ENCODE results near the gene APC2.

Gene APC2

GRCh38 chr19:1482361-1483130 is 32.6 kb downstream of the APC2 start:
- no peak for DNase-seq

GRCh38 chr19:1483131-1483978 is 33.4 kb downstream of the APC2 start:
- DNase-seq, result no peak

- no peak for DNase-seq
These were observed 34.1 kb downstream of the APC2 start for GRCh38 chr19:1483979-1484428.

DNA sequence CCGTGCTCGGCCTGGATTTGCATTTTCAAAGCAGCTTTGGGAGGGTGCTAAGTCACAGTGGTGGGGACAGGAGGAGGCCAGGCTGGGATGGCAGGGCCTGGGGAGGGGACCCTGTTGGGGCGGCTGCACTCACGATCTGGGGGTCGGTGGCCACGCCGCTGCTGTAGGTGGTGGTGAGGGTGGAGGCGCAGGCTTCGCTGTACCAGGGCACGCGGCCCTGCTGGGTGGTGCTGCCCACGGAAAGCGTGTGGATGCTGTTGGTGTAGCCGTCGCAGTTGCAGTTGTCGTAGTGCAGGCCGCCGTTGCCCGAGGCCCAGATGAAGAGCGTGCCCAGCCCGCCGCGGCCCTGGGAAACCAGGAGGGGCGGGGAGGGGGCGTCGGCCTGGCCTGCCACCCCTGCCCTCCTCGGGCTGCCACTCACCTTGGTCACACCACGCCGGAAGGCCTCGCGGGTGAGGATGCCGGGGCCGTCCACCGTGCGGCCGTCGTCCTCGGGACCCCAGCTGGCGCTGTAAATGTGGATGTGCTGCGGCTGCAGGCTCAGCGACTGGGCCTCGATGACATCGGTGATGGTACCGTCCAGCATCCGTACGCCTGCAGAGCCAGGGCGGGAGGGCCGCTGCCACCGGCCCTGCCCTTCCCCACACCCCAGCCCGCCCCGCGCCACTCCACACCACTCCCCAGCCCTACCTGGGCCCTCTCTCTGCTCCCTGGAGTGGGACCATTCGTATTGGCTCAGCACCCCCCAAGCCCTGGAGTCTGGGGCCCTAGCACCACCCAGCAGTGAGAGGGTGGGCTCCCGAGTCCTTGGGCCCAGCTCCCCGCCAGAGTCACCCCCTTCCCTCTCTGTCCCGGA is 37.0 kb downstream of the APC2 start:
- DNase-seq, result no peak

- no peak for DNase-seq
These were observed 37.8 kb downstream of the APC2 start for GRCh38 chr19:1487576-1488281.

- no peak for DNase-seq
These were observed 38.3 kb downstream of the APC2 start for GRCh38 chr19:1488282-1488601.

DNA sequence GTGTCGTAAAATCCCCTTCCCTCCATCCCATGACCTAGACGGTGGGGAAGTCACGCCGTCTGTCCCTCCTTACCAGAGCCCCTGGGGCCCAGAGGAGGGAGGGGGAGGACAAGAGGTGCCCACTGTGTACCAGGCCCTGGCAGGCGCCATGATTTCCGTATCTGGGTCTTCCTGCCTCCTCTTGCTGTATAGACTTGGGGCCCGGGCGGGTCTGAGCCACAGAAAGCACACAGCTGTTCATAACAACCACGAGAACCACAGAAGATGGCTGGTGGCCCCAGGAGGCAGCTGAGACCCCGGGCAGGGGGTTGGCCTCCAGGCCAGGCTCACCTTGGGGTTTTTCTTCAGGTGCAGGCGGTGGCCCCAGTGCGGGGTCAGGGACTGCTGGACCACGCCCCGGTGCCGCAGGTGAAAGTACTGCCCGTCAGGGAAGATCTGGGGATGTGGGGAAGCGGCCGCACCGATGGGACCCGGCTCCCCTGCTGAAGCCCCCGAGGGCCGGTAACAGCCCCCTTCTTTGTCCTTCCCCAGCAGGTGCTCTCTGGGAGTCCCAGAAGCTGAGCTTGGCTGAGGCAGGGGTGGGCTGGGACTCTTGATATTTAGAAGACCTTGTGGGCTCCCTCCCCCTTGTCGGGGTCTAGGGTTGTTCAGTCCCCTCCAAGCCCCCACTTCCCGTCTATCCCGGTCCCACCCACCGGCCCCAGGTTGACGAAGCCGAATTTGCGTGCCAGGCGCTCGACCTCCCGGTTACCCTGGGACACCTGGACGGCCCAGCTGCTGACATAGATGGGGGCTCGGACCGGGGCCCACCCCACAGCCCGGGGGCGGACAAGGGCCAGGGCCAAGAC is 39.8 kb downstream of the APC2 start:
- DNase-seq, result no peak

DNA sequence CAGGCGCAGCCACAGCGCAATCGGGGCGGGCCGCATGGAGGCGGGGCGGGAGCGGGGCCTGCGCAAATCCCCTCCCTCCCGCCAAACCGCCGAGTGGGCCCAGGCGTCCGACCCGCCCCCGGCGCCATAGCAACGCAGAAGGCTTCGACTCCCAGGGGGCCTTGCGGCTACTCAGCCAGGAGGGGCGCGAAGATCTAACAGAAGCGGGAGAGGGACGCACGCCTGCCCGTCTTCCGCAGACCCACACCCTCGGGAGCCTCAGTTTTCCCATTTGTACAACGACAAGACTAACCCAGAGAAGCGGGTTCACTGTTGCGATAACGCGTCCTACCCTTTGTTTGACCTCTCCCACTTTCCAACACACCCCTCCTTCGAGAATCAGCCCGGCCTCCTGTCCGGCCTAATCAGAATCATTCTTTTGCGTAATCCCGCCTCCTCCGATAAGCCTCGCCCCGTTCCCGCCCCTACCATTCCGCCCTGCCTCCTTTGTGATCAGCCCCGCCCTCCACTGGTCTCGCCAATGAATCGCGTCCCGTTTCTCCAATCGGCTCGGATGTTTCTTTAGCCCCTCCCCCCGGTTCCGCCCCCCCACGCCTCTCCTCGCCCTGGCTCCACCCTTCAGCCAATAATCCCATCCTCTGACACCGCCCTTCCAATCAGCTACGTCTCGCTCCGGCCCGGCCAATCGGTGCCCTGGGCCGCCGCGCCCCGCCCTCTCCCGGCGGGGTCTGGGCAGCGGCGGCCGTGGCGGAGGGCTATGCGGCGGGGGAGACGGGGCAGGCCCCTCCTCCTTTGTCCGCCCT is 40.6 kb downstream of the APC2 start, which contains the start of gene PCSK4:
TSS of gene PCSK4 (minus strand) at position 40 of the 803 bp plus-strand sequence. CDS start at position 36, 4 bp downstream.
- DNase-seq, result peak; percentile 95

DNA sequence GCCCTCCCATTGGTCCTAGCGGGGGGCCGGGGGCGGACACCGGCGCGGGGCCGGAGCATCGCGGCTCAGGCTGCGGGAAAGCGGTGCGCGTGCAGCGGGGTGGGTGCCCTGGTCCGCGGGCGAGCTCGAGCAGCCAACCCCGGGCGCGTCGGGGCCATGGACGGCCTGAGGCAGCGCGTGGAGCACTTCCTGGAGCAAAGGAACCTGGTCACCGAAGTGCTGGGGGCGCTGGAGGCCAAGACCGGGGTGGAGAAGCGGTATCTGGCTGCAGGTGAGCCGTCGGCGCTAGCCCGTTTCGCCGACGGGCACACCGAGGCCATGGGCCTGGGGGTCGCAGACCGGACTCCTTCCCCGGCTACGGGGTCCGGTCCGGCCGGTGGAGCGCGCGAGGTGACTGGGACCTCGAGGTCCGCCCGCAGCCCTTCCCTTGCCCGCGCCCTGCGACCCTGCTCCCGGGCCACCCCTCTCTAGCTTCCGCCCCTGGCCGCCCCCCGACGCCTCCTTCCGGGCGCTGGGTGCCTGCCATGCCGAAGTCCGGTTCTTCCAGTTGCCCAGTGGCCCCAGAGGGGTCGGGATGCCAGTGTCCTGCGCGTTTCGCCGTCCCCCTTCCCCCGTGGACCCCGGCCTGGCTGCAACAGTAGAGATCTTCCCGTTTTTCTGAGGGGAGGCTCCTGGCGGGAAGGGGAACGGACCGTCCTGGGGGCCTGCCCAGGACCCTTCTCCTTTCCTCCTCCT is 41.4 kb downstream of the APC2 start, which contains the start of gene REEP6:
TSS of gene REEP6 (plus strand) at position 68 of the 735 bp plus-strand sequence. CDS start at position 157, 89 bp downstream.
- DNase-seq, result no peak

DNA sequence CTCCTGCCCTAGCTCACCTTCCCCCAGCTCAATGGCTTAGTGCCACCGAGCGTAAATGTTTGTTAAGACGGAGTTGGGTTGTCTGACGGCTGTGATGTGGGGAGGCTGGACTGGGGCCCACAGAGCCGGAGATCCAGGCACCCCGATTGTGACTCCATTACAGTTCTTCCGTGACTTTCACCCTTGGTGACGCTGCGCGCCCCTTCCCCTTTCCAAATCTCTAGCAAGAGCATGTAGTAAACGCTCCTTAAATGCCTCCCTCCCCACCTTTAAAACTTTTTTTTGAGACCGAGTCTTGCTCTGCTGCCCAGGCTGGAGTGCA is 41.9 kb downstream of the APC2 start:
- no peak for DNase-seq

DNA sequence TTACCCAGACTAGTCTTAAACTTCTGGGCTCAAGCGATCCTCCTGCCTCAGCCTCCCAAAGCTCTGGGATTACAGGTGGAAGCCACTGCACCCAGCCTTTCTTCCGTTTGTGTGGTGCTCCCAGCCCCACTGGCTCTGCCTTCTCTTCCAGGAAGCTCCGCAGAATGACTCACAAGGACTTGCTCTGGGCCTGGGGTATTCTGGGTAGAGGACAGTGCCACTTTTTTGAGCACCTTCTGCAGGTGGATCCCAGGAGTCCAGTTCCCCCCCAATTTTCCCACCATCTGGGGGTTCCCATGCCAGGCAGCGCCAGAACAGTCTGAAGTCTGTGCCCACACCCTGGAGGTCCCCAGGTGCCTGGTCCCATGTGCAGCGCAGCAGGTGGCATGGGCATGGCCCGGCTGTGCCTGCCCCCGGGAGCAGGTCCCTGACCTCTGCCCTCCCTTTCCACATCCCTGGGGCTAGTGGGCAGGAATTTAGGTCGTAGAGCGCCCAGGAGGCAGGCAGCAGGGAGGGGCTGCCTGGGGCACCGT is 42.6 kb downstream of the APC2 start:
- no peak for DNase-seq

DNA sequence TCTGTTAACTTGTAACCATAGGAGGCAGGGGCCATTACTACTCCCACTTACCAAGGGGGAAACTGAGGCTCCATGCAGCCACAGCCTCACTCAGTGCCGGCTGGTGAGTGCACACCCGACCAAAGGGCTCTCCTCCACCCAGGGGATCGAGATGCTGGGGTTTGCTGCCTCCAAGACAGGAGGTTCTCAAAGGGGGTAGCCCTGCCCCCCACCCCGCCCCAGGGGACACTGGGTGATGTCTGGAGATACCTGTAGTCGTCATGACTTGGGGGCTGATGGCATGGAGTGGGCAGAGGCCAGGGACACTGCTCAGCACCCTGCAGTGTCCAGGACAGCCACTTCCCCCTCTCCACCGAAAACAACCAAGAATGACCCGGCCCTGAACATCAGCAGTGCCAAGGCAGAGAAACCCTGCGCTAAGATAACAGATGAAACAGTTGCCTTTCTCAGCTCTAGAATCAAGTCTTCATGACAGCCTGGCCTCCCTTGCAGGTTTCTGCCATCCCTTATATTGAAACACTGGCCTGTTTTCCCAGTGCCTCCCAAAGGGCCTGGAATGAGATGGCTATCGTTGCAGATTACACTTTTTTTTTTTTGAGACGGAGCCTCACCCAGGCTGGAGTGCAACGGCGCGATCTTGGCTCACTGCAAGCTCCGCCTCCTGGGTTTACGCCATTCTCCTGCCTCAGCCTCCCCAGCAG is 44.3 kb downstream of the APC2 start:
- DNase-seq, result no peak

GRCh38 chr19:1495051-1495798 is 45.3 kb downstream of the APC2 start:
- no peak for DNase-seq

GRCh38 chr19:1495799-1496713 is 46.1 kb downstream of the APC2 start:
- DNase-seq, result no peak

GRCh38 chr19:1496714-1497577 is 47.0 kb downstream of the APC2 start:
- DNase-seq, result no peak

Measured in NCI-H2227 treated with DMSO at 0.1 percent for 48 hours (cell line).